Tongue (tissue), 2 donors: ENCODE data around the gene PRKACA. TPM values are rescaled to one million over a fixed set of nuclear protein-coding genes. Genes with fewer than 3 reads are reported as not detected.

Source experiments
- DNase-seq: peaks from one replicate; pipeline ENCODE4 v3.0.0-alpha.2; 2015
- total RNA-seq: library from RNA; depleted of rRNA; stranded (reverse); fragments of >200 nt; gene quantifications from one replicate; pipeline ENCODE4 v1.2.3, GENCODE V29; 2014

PRKACA gene
- total RNA-seq, 1 donor from 2014 or later, result 209 TPM

DNA sequence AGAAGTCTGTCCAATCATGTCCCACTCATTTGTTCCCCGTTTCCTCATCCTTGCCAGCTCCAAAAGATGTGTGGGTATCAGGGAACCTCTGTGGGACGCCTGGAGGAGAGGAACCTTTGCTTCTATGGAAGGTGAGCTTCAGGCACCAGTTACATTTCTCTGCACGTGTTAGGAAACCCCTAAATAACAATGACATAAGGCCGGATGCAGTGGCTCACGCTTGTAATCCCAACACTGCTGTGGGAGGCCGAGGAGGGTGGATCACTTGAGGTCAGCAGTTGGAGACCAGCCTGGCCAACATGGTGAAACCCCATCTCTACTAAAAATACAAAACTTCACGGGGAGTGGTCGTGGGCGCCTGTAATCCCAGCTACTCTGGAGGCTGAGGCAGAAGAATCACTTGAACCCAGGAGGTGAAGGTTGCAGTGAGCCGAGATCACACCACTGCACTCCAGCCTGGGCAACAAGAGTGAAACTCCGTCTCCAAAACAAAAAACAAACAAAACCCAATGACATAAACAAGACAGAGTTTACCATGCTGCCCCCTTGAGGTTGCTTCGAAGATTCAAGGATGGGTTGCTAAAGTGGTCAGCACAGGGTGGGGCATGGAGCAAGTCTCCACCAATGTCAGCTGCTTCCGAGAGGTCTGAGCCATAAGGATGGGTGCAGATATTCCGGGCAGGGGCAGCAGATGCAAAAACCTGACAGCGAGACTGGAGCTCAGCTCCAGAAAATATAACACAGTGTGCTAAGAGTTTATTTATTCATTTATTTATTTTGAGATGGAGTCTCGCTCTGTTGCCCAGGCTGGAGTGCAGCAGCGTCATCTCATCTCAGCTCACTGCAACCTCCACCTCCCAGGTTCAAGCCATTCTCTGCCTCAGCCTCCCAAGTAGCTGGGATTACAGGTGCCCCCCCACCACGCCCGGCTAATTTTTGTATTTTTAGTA is 74.6 kb downstream of the PRKACA start:
- DNase-seq, result peak; percentile 85

Other genes starting within 250 kb of the PRKACA start
- gene NANOS3, start 240.6 kb downstream of the PRKACA start, total RNA-seq, result not detected
- gene BRME1, start 211.6 kb downstream of the PRKACA start, total RNA-seq, result 3.1 TPM
- 11.9 TPM for gene CC2D1A, start 211.6 kb downstream of the PRKACA start, total RNA-seq
- 1.5 TPM for gene PODNL1, start 179.3 kb downstream of the PRKACA start, total RNA-seq
- gene DCAF15, start 165.3 kb downstream of the PRKACA start, total RNA-seq, result 12.3 TPM
- 4.3 TPM for gene RFX1, start 111.4 kb downstream of the PRKACA start, total RNA-seq
- not detected for gene RLN3, start 89.6 kb downstream of the PRKACA start, total RNA-seq
- 4.3 TPM for gene IL27RA, start 86.0 kb downstream of the PRKACA start, total RNA-seq
- gene PALM3, start 55.7 kb downstream of the PRKACA start, total RNA-seq, result 0.21 TPM
- 1.5 TPM for gene MISP3, start 45.0 kb downstream of the PRKACA start, total RNA-seq
- gene C19orf67, start 32.0 kb downstream of the PRKACA start, total RNA-seq, result not detected
- 24.7 TPM for gene SAMD1, start 27.0 kb downstream of the PRKACA start, total RNA-seq
- gene ASF1B, start 18.8 kb upstream of the PRKACA start, total RNA-seq, result 6.7 TPM
- 18.2 TPM for gene ADGRL1, start 88.4 kb upstream of the PRKACA start, total RNA-seq